ENCODE measurements around the gene ARID2.

The ARID2 gene

DNA sequence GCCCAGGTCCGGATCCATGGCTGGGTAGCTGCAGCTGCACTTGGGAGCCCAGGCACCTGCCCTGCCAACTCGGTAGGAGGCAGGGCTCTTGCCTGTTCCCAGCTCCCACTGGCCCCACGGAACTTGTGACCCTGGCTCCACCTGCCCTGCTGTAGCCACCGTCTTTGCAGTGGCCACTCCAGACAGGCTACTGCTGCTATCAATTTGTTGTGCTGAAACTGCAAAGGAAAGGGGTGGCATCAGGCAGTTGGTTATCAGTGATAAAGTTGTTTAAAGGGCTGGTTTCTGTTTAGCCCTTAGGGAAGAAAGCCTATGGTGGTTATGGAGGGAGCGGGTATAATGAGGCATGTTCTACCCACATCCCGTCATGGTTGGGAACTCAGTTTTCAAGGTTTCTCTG is 32.1 kb upstream of the ARID2 start:
- Histone ChIP-seq H3K9me3 (ENCODE audit: control insufficient read depth, insufficient read depth, low read length) (no peaks in the 10 kb centered on the region), H3K4me3 (ENCODE audit: low read length) (no peak overlapping the region), H3K27ac (ENCODE audit: low read length) (no peak overlapping the region), H3K36me3 (ENCODE audit: control insufficient read depth, insufficient read depth, low read length) (no peaks in the 10 kb centered on the region), H3K27me3 (ENCODE audit: control insufficient read depth, insufficient read depth, low read length) (no peaks in the 10 kb centered on the region), H3K4me1 (ENCODE audit: control insufficient read depth, insufficient read depth, low read length) (no peaks in the 10 kb centered on the region)
- no peak for DNase-seq (ENCODE audit: low read depth, low spot score)
- no CpG with 5 or more reads among the region's 6 CpGs for WGBS (ENCODE audit: insufficient coverage, insufficient read length)

DNA sequence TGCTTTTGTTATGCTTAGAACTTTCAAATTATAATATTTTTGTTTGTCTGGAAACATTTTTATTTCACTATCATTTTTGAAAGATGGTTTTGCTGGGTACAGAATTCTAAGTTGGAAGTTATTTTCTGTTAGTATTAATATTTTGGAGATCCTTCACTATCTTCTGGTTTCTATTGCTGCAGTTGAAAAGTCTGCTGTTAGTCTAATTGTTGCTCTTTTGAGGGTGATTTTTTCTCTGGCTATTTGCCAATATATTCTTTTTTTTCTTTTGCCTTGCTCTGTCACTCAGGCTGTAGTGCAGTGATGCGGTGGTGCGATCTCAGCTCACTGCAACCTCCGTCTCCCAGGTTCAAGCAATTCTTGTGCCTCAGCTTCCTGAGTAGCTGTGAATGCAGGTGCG is 28.2 kb upstream of the ARID2 start:
- Histone ChIP-seq H3K27me3 (ENCODE audit: control insufficient read depth, insufficient read depth, low read length) (no peaks in the 10 kb centered on the region), H3K4me3 (ENCODE audit: low read length) (no peak overlapping the region), H3K27ac (ENCODE audit: low read length) (no peak overlapping the region), H3K36me3 (ENCODE audit: control insufficient read depth, insufficient read depth, low read length) (no peaks in the 10 kb centered on the region), H3K9me3 (ENCODE audit: control insufficient read depth, insufficient read depth, low read length) (no peaks in the 10 kb centered on the region), H3K4me1 (ENCODE audit: control insufficient read depth, insufficient read depth, low read length) (no peaks in the 10 kb centered on the region)
- WGBS (ENCODE audit: insufficient coverage, insufficient read length): no CpG with 5 or more reads among the region's 4 CpGs
- DNase-seq (ENCODE audit: low read depth, low spot score): no peak

DNA sequence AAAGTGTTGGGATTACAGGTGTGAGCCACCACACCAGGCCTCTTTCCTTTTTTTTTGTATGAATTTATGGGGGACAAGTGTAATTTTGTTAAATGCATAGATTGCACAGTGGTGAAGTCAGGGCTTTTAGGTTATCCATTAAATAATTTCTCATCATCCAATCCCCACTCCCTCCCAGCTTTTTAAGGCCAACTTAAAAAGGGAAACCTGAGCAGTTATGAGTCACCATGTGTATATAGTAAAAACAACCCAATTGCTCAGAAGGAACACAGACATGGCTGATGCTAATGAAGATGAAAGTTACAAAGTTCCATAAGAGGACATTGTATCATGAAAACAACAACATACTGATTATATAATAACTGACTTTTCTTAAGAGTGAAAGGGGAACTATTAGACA is 25.6 kb upstream of the ARID2 start:
- DNase-seq (ENCODE audit: low read depth, low spot score): no peak
- Histone ChIP-seq H3K36me3 (ENCODE audit: control insufficient read depth, insufficient read depth, low read length) (no peaks in the 10 kb centered on the region), H3K27me3 (ENCODE audit: control insufficient read depth, insufficient read depth, low read length) (no peaks in the 10 kb centered on the region), H3K4me3 (ENCODE audit: low read length) (no peak overlapping the region), H3K27ac (ENCODE audit: low read length) (no peak overlapping the region), H3K9me3 (ENCODE audit: control insufficient read depth, insufficient read depth, low read length) (no peaks in the 10 kb centered on the region), H3K4me1 (ENCODE audit: control insufficient read depth, insufficient read depth, low read length) (no peaks in the 10 kb centered on the region)

DNA sequence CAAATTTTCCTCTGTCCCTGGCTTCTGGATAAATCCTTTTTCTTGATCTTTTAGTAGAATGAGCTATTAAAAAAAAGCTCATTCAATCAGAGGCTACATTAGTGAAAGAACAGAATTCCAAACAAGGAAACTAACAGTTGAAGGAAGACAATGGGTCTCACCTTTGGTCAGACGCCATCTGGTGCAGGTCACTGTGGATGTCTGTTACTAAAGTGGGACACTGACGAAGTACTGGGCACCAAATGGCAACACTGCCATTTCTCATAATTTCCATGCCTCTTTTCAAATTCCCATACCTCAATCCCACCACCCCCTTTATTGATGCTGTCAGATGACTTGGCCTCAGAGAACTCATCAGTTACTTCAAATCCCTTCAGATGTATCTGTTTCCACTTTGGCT is 24.5 kb upstream of the ARID2 start:
- Histone ChIP-seq H3K4me3 (ENCODE audit: low read length) (no peak overlapping the region), H3K9me3 (ENCODE audit: control insufficient read depth, insufficient read depth, low read length) (no peaks in the 10 kb centered on the region), H3K36me3 (ENCODE audit: control insufficient read depth, insufficient read depth, low read length) (no peaks in the 10 kb centered on the region), H3K4me1 (ENCODE audit: control insufficient read depth, insufficient read depth, low read length) (no peaks in the 10 kb centered on the region), H3K27ac (ENCODE audit: low read length) (no peak overlapping the region), H3K27me3 (ENCODE audit: control insufficient read depth, insufficient read depth, low read length) (no peaks in the 10 kb centered on the region)
- no CpG with 5 or more reads among the region's 2 CpGs for WGBS (ENCODE audit: insufficient coverage, insufficient read length)
- no peak for DNase-seq (ENCODE audit: low read depth, low spot score)

DNA sequence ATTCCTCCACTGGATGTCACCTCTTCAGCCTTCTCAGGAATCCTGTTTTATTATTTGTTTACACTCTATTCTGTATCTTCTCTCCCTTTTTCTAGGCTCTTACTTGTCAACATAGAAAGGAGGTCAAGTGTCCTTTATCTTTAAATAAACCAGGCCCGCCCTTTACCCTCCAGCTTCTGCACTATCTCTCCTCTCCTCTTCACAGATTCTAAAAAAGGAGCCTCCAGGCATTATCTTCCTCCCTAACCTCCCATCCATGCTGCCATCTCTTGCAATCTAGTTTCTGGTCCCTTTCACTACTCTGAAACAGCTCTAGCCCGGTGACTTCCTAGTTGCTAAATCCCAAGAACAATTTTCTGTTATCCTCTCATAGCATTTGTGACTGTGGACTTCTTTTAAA is 24.1 kb upstream of the ARID2 start:
- no peak overlapping the region for H3K4me3 ChIP-seq (ENCODE audit: low read length)
- H3K27ac ChIP-seq (ENCODE audit: low read length): no peak overlapping the region
- no peaks in the 10 kb centered on the region for H3K36me3 ChIP-seq (ENCODE audit: control insufficient read depth, insufficient read depth, low read length)
- no peaks in the 10 kb centered on the region for H3K27me3 ChIP-seq (ENCODE audit: control insufficient read depth, insufficient read depth, low read length)
- WGBS (ENCODE audit: insufficient coverage, insufficient read length): no CpG with 5 or more reads among the region's 2 CpGs
- no peaks in the 10 kb centered on the region for H3K4me1 ChIP-seq (ENCODE audit: control insufficient read depth, insufficient read depth, low read length)
- DNase-seq (ENCODE audit: low read depth, low spot score): no peak
- H3K9me3 ChIP-seq (ENCODE audit: control insufficient read depth, insufficient read depth, low read length): no peaks in the 10 kb centered on the region

DNA sequence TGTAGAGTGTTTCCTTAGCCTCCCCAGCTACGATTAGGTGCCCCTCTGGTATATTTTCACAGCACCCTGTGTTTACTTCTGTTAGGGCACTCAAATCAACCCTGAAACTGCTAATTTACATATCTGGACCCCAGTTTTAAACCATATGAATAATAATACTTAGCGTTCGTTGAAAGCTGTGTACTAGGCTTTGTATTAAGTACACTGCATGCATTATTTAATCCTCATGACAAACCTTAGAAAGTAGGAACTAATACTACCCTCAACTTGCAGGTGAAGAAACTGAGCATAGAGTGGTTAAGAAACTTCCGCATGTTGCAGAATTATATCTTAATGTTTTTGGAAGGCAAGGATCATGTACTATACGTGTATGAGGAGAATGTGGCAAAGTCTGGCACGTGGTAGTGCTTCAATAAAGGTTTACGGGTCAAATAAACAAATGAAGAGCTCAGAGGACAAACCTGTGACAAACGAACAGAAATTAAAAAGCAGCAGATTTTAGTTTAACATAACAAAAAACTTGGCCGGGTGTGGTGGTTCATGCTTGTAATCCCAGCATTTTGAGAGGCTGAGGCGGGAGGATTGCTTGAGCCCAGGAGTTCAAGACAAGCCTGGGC is 22.2 kb upstream of the ARID2 start:
- no CpG with 5 or more reads among the region's 10 CpGs for WGBS (ENCODE audit: insufficient coverage, insufficient read length)
- Histone ChIP-seq H3K4me3 (ENCODE audit: low read length) (no peak overlapping the region), H3K36me3 (ENCODE audit: control insufficient read depth, insufficient read depth, low read length) (no peaks in the 10 kb centered on the region), H3K27me3 (ENCODE audit: control insufficient read depth, insufficient read depth, low read length) (no peaks in the 10 kb centered on the region), H3K4me1 (ENCODE audit: control insufficient read depth, insufficient read depth, low read length) (no peaks in the 10 kb centered on the region), H3K27ac (ENCODE audit: low read length) (no peak overlapping the region), H3K9me3 (ENCODE audit: control insufficient read depth, insufficient read depth, low read length) (no peaks in the 10 kb centered on the region)
- no peak for DNase-seq (ENCODE audit: low read depth, low spot score)

DNA sequence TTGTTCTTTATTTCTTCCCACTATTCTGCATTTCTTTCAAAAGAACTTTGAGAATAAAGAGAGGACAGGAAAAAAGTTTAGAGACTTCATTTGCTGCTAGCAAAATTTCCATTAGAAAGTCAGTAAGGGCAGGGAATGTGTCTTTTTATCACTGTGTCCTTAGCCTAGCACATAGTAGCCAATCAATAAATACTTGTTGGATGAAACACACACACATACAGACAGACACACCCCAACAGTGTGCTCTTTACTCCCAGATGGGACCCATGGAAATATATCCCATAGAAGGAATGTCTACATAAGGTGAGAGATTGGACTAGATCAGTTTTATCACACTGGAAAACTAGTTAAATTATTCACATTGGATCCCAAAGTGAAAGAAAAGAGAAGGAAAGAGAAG is 21.1 kb upstream of the ARID2 start:
- no peaks in the 10 kb centered on the region for H3K4me1 ChIP-seq (ENCODE audit: control insufficient read depth, insufficient read depth, low read length)
- H3K9me3 ChIP-seq (ENCODE audit: control insufficient read depth, insufficient read depth, low read length): no peaks in the 10 kb centered on the region
- no peaks in the 10 kb centered on the region for H3K27me3 ChIP-seq (ENCODE audit: control insufficient read depth, insufficient read depth, low read length)
- no peak for DNase-seq (ENCODE audit: low read depth, low spot score)
- no peaks in the 10 kb centered on the region for H3K36me3 ChIP-seq (ENCODE audit: control insufficient read depth, insufficient read depth, low read length)
- H3K4me3 ChIP-seq (ENCODE audit: low read length): no peak overlapping the region
- no peak overlapping the region for H3K27ac ChIP-seq (ENCODE audit: low read length)

DNA sequence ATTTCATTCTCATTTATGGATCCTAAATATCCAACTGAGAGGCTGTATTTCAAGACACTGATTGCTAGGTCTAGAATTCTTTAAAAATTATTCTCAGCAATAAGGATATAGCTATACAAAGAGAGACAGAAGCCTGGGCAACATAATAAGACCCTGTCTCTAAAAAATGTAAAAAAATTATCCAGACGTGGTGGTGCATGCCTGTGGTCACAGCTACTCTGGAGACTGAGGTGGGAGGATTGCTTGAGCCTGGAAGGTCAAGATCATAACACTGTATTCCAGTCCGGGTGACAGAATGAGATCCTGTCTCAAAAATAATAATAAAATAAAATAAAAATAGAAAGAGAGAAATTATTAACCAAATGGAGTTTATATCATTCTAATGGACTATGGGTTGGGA is 20.6 kb upstream of the ARID2 start:
- no peaks in the 10 kb centered on the region for H3K4me1 ChIP-seq (ENCODE audit: control insufficient read depth, insufficient read depth, low read length)
- no peaks in the 10 kb centered on the region for H3K27me3 ChIP-seq (ENCODE audit: control insufficient read depth, insufficient read depth, low read length)
- no peak overlapping the region for H3K4me3 ChIP-seq (ENCODE audit: low read length)
- DNase-seq (ENCODE audit: low read depth, low spot score): no peak
- H3K36me3 ChIP-seq (ENCODE audit: control insufficient read depth, insufficient read depth, low read length): no peaks in the 10 kb centered on the region
- no peaks in the 10 kb centered on the region for H3K9me3 ChIP-seq (ENCODE audit: control insufficient read depth, insufficient read depth, low read length)
- H3K27ac ChIP-seq (ENCODE audit: low read length): no peak overlapping the region
- WGBS (ENCODE audit: insufficient coverage, insufficient read length): no CpG with 5 or more reads among the region's 2 CpGs

DNA sequence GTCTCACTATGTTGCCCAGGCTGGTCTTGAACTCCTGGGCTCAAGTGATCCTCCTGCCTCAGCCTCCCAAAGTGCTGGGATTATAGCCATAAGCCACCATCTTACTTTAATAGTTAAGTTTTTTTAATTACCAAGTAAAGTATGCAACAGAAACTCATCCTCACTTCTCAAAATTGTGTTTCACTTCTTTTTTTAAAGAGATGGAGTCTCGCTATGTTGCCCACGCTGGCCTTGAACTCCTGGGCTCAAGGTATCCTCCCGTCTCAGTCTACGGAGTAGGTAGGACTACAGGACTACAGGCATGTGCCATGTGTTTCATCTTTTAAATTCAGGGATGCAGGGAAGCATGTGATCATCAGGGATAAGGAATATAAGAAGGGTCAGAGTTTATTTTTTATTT is 17.2 kb upstream of the ARID2 start:
- no peaks in the 10 kb centered on the region for H3K27me3 ChIP-seq (ENCODE audit: control insufficient read depth, insufficient read depth, low read length)
- no CpG with 5 or more reads among the region's 4 CpGs for WGBS (ENCODE audit: insufficient coverage, insufficient read length)
- no peaks in the 10 kb centered on the region for H3K4me1 ChIP-seq (ENCODE audit: control insufficient read depth, insufficient read depth, low read length)
- H3K27ac ChIP-seq (ENCODE audit: low read length): no peak overlapping the region
- H3K9me3 ChIP-seq (ENCODE audit: control insufficient read depth, insufficient read depth, low read length): no peaks in the 10 kb centered on the region
- no peak for DNase-seq (ENCODE audit: low read depth, low spot score)
- no peak overlapping the region for H3K4me3 ChIP-seq (ENCODE audit: low read length)
- no peaks in the 10 kb centered on the region for H3K36me3 ChIP-seq (ENCODE audit: control insufficient read depth, insufficient read depth, low read length)

DNA sequence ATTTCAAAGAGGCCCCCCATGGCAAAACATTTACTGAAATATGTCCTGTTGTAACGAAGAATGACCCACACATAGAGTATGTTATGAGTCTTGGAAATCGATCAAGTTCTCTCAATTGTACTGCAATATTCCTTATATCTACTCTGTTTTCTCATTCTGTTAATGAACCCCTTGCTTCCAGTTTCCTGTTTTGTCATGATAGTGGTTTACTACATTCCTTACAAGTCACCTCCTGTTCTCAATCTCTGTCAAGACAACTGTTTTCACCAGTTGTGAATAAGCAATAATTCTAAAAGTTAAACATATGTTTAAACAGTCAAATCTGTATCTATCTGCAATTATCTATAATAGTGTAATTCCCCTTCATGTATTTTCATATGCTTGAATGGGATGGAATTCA is 16.4 kb upstream of the ARID2 start:
- no peaks in the 10 kb centered on the region for H3K36me3 ChIP-seq (ENCODE audit: control insufficient read depth, insufficient read depth, low read length)
- H3K27me3 ChIP-seq (ENCODE audit: control insufficient read depth, insufficient read depth, low read length): no peaks in the 10 kb centered on the region
- no peaks in the 10 kb centered on the region for H3K4me1 ChIP-seq (ENCODE audit: control insufficient read depth, insufficient read depth, low read length)
- no peak overlapping the region for H3K4me3 ChIP-seq (ENCODE audit: low read length)
- no peak overlapping the region for H3K27ac ChIP-seq (ENCODE audit: low read length)
- no CpG with 5 or more reads among the region's 2 CpGs for WGBS (ENCODE audit: insufficient coverage, insufficient read length)
- no peaks in the 10 kb centered on the region for H3K9me3 ChIP-seq (ENCODE audit: control insufficient read depth, insufficient read depth, low read length)
- DNase-seq (ENCODE audit: low read depth, low spot score): no peak

DNA sequence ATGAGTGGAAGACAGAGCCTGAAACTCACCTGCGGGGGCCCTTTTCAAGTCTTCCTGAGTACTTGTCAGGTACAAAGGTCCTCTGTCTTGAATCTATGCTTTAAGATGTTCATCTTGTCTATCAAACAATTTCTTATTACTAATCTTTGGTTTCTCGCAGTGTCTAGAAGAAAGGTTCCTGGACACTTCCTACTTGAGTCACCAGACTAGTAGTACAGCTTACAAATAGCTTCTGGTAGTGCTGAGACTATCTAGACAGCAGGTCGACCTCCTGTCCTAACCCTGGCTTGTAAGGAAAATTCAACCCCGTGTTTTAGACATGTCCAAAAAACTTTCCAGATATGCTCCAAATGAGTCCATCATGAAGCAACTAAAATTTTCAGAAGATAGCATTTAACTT is 11.2 kb upstream of the ARID2 start:
- no peaks in the 10 kb centered on the region for H3K27me3 ChIP-seq (ENCODE audit: control insufficient read depth, insufficient read depth, low read length)
- WGBS (ENCODE audit: insufficient coverage, insufficient read length): no CpG with 5 or more reads among the region's 4 CpGs
- no peak overlapping the region for H3K27ac ChIP-seq (ENCODE audit: low read length)
- no peak overlapping the region for H3K4me3 ChIP-seq (ENCODE audit: low read length)
- H3K9me3 ChIP-seq (ENCODE audit: control insufficient read depth, insufficient read depth, low read length): no peaks in the 10 kb centered on the region
- DNase-seq (ENCODE audit: low read depth, low spot score): no peak
- no peaks in the 10 kb centered on the region for H3K36me3 ChIP-seq (ENCODE audit: control insufficient read depth, insufficient read depth, low read length)
- no peaks in the 10 kb centered on the region for H3K4me1 ChIP-seq (ENCODE audit: control insufficient read depth, insufficient read depth, low read length)

Data from iPS DF 6.9 (cell line).